H9 (cell line): ENCODE data around the gene ISY1. TPM values are rescaled to one million over a fixed set of nuclear protein-coding genes. Genes with fewer than 3 reads are reported as not detected.

Experiments
- DNase-seq: peaks from one replicate; pipeline ENCODE4 v3.0.0-alpha.2; 2017
- H2AFZ ChIP-seq: one replicate; pipeline ENCODE4 v1.6.1; 2013; ENCODE audit warnings: mild to moderate bottlenecking, low read length, control low read depth, moderate library complexity
- H2AK5ac ChIP-seq: 2 replicates; pipeline ENCODE4 v1.6.1; 2013; ENCODE audit warnings: low read length, control low read depth, mixed read lengths; ENCODE audit not compliant: insufficient read length
- H2BK120ac ChIP-seq: one replicate; pipeline ENCODE4 v1.6.1; 2013; ENCODE audit warnings: low read depth, mild to moderate bottlenecking, low read length, control low read depth, inconsistent platforms; ENCODE audit not compliant: poor library complexity, severe bottlenecking
- H2BK12ac ChIP-seq: 2 replicates; pipeline ENCODE4 v1.6.1; 2013; ENCODE audit warnings: low read length, control low read depth, mixed read lengths, low read depth; ENCODE audit not compliant: insufficient read length
- H2BK15ac ChIP-seq: 2 replicates; pipeline ENCODE4 v1.6.1; 2013; ENCODE audit warnings: low read depth, low read length, control low read depth
- H2BK20ac ChIP-seq: one replicate; pipeline ENCODE4 v1.6.1; 2013; ENCODE audit warnings: low read depth, mild to moderate bottlenecking, low read length, control low read depth, inconsistent platforms; ENCODE audit not compliant: poor library complexity, severe bottlenecking
- H2BK5ac ChIP-seq: 2 replicates; pipeline ENCODE4 v1.6.1; 2013; ENCODE audit warnings: low read length, control low read depth, mixed read lengths; ENCODE audit not compliant: insufficient read length
- H3K14ac ChIP-seq: 2 replicates; pipeline ENCODE4 v1.6.1; 2013; ENCODE audit warnings: low read length, control low read depth; ENCODE audit not compliant: insufficient read depth
- H3K18ac ChIP-seq: 2 replicates; pipeline ENCODE4 v1.6.1; 2013; ENCODE audit warnings: low read depth, mild to moderate bottlenecking, mixed read lengths, low read length, control low read depth; ENCODE audit not compliant: insufficient read length
- H3K23ac ChIP-seq: 2 replicates; pipeline ENCODE4 v1.6.1; 2013; ENCODE audit warnings: low read length, control low read depth, mixed read lengths, low read depth; ENCODE audit not compliant: insufficient read length
- H3K23me2 ChIP-seq: 2 replicates; pipeline ENCODE4 v1.6.1; 2013; ENCODE audit warnings: low read depth, mild to moderate bottlenecking, mixed read lengths, low read length, control low read depth; ENCODE audit not compliant: insufficient read length, poor library complexity, severe bottlenecking
- H3K27ac ChIP-seq: 2 replicates; pipeline ENCODE4 v1.5.1; 2013; ENCODE audit warnings: low read length, control low read depth, mixed read lengths, low read depth; ENCODE audit not compliant: insufficient read length
- H3K27me3 ChIP-seq: 2 replicates; pipeline ENCODE4 v1.6.1; 2013; ENCODE audit warnings: low read length, control low read depth, inconsistent platforms; ENCODE audit not compliant: insufficient read depth
- H3K4ac ChIP-seq: 2 replicates; pipeline ENCODE4 v1.6.1; 2013; ENCODE audit warnings: low read depth, mild to moderate bottlenecking, control low read depth, inconsistent platforms, low read length, moderate library complexity
- H3K4me1 ChIP-seq: 2 replicates; pipeline ENCODE4 v1.6.1; 2013; ENCODE audit warnings: low read length, control low read depth, inconsistent platforms; ENCODE audit not compliant: insufficient read depth
- H3K4me2 ChIP-seq: 2 replicates; pipeline ENCODE4 v1.6.1; 2013; ENCODE audit warnings: low read length, control low read depth, mixed read lengths; ENCODE audit not compliant: insufficient read length, insufficient read depth
- H3K56ac ChIP-seq: 2 replicates; pipeline ENCODE4 v1.6.1; 2013; ENCODE audit warnings: low read depth, mild to moderate bottlenecking, mixed read lengths, low read length, control low read depth; ENCODE audit not compliant: insufficient read length
- H3K79me1 ChIP-seq: 2 replicates; pipeline ENCODE4 v1.6.1; 2013; ENCODE audit warnings: low read depth, mild to moderate bottlenecking, moderate library complexity, low read length, control low read depth, inconsistent platforms; ENCODE audit not compliant: insufficient read depth, poor library complexity, severe bottlenecking
- H3K79me2 ChIP-seq: 2 replicates; pipeline ENCODE4 v1.6.1; 2013; ENCODE audit warnings: low read length, control low read depth, inconsistent platforms; ENCODE audit not compliant: insufficient read depth
- H3K9ac ChIP-seq: 2 replicates; pipeline ENCODE4 v1.6.1; 2013; ENCODE audit warnings: low read length, control low read depth, mixed read lengths; ENCODE audit not compliant: insufficient read length; ENCODE audit errors: extremely low read depth
- H3K9me3 ChIP-seq: one replicate; pipeline ENCODE4 v1.6.1; 2013; ENCODE audit warnings: low read depth, low read length, inconsistent platforms; ENCODE audit not compliant: control insufficient read depth
- H3T11ph ChIP-seq: one replicate; pipeline ENCODE4 v1.6.1; 2013; ENCODE audit warnings: mild to moderate bottlenecking, low read length, control low read depth, inconsistent platforms
- H4K20me1 ChIP-seq: one replicate; pipeline ENCODE4 v1.6.1; 2013; ENCODE audit not compliant: control insufficient read depth, insufficient read length, insufficient read depth
- H4K5ac ChIP-seq: 2 replicates; pipeline ENCODE4 v1.6.1; 2013; ENCODE audit warnings: low read depth, mild to moderate bottlenecking, mixed read lengths, low read length, control low read depth; ENCODE audit not compliant: insufficient read length
- H4K8ac ChIP-seq: replicated peaks from 2 replicates; pipeline ENCODE4 v1.6.1; 2013; ENCODE audit warnings: low read length, control low read depth, mixed read lengths, low read depth; ENCODE audit not compliant: insufficient read length
- H4K91ac ChIP-seq: 2 replicates; pipeline ENCODE4 v1.6.1; 2013; ENCODE audit warnings: low read depth, mild to moderate bottlenecking, moderate library complexity, mixed read lengths, low read length, control low read depth; ENCODE audit not compliant: insufficient read length
- H3K27ac Mint-ChIP-seq, 3 experiments: 2 replicates in 2 of 3; 3 replicates in 1 of 3; pipeline ENCODE4 v1.8.0; 2020 to 2021; ENCODE audit warnings: mixed read lengths in 3 of 3, mild to moderate bottlenecking in 1 of 3, moderate library complexity in 1 of 3
- H3K27me3 Mint-ChIP-seq: 2 replicates; pipeline ENCODE4 v1.8.0; 2021; ENCODE audit warnings: low read depth, mild to moderate bottlenecking, moderate library complexity, mixed read lengths
- H3K36me3 Mint-ChIP-seq, 3 experiments: 2 replicates in 2 of 3; 3 replicates in 1 of 3; pipeline ENCODE4 v1.8.0; 2020 to 2021; ENCODE audit warnings: low read depth in 3 of 3, mixed read lengths in 3 of 3; ENCODE audit not compliant: insufficient read depth in 1 of 3
- H3K4me1 Mint-ChIP-seq, 2 experiments: 2 replicates each; pipeline ENCODE4 v1.8.0; 2020; ENCODE audit warnings: mixed read lengths in 2 of 2
- H3K4me3 Mint-ChIP-seq, 2 experiments: 2 replicates in 1 of 2; 3 replicates in 1 of 2; pipeline ENCODE4 v1.8.0; 2020 to 2021; ENCODE audit warnings: mild to moderate bottlenecking in 2 of 2, mixed read lengths in 2 of 2, moderate library complexity in 1 of 2
- H3K9me3 Mint-ChIP-seq, 2 experiments: 2 replicates in 1 of 2; 3 replicates in 1 of 2; pipeline ENCODE4 v1.8.0; 2020; ENCODE audit warnings: mild to moderate bottlenecking in 2 of 2, mixed read lengths in 2 of 2, moderate library complexity in 1 of 2
- WGBS: extraction: QIAGEN DNeasy Blood & Tissue Kit; methylation state at CpG from one replicate; pipeline ENCODE4 v1.1.7; 2013; ENCODE audit warnings: missing lambda C conversion rate, low lambda C conversion rate, mixed read lengths; ENCODE audit not compliant: insufficient read length; ENCODE audit errors: extremely low coverage; 5-methylcytosine and 5-hydroxymethylcytosine counted together
- total RNA-seq: library from RNA; stranded (reverse); gene quantifications from 2 replicates; pipeline ENCODE4 v1.2.1, GENCODE V29; 2021
- TF ChIP-seq, protein P1 (sequence below): fragments of 200-600 bp; sonication (generic); conservative IDR thresholded peaks from 3 replicates; pipeline ENCODE4 v1.8.0; 2021; ENCODE audit warnings: antibody characterized with exemption, mild to moderate bottlenecking

Gene ISY1
- total RNA-seq, 1 experiment from 2014 or later: 28.1 TPM

- Histone ChIP-seq H2BK20ac (no peak overlapping the region), H2BK12ac (no peak overlapping the region), H3K4me1 (no peaks in the 10 kb centered on the region), H3K4ac (no peak overlapping the region), H3K79me1 (no peaks in the 10 kb centered on the region), H3T11ph (no peak overlapping the region), H3K9me3 (no peaks in the 10 kb centered on the region), H3K18ac (no peak overlapping the region), H3K27me3 (no peaks in the 10 kb centered on the region), H3K9ac (peak overlapping the region; percentile 43), H2AK5ac (no peak overlapping the region), H3K23ac (no peak overlapping the region), H4K91ac (no peak overlapping the region), H4K20me1 (no peaks in the 10 kb centered on the region), H4K5ac (no peak overlapping the region), H2BK5ac (no peak overlapping the region), H3K27ac (no peak overlapping the region), H4K8ac (no peak overlapping the region), H3K23me2 (peaks cover 11% of the 10 kb centered on the region), H2AFZ (no peak overlapping the region), H3K4me2 (peak overlapping the region; percentile 79), H3K79me2 (peaks cover 62% of the 10 kb centered on the region), H2BK15ac (no peak overlapping the region), H3K56ac (no peak overlapping the region), H3K14ac (no peak overlapping the region), H2BK120ac (no peak overlapping the region)
- WGBS: no CpG with 5 or more reads among the region's 3 CpGs
- TF ChIP-seq, protein P1, sequence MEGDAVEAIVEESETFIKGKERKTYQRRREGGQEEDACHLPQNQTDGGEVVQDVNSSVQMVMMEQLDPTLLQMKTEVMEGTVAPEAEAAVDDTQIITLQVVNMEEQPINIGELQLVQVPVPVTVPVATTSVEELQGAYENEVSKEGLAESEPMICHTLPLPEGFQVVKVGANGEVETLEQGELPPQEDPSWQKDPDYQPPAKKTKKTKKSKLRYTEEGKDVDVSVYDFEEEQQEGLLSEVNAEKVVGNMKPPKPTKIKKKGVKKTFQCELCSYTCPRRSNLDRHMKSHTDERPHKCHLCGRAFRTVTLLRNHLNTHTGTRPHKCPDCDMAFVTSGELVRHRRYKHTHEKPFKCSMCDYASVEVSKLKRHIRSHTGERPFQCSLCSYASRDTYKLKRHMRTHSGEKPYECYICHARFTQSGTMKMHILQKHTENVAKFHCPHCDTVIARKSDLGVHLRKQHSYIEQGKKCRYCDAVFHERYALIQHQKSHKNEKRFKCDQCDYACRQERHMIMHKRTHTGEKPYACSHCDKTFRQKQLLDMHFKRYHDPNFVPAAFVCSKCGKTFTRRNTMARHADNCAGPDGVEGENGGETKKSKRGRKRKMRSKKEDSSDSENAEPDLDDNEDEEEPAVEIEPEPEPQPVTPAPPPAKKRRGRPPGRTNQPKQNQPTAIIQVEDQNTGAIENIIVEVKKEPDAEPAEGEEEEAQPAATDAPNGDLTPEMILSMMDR: no peak
- peak overlapping the region; percentile 94 to 98 for H3K4me3 Mint-ChIP-seq
- peaks cover 33 to 50% (median 47%) of the 10 kb centered on the region in 3 experiments for H3K36me3 Mint-ChIP-seq
- peaks cover 27 to 28% of the 10 kb centered on the region in 2 experiments for H3K4me1 Mint-ChIP-seq
- H3K27me3 Mint-ChIP-seq: no peaks in the 10 kb centered on the region
- H3K27ac Mint-ChIP-seq: peak overlapping the region; percentile 85 to 100 (median 95); a peak in 5 of 7 replicates
- no peak for DNase-seq
- H3K9me3 Mint-ChIP-seq: no peaks in the 10 kb centered on the region
These were observed 21.0 kb upstream of the ISY1 start for GRCh38 chr3:129181819-129182218.
